OCI-LY3 (cell line): ENCODE measurements around the gene URB2.

Experiments
- CTCF ChIP-seq: fragments of 200-600, 300-600 bp; sonication (generic); IDR thresholded peaks from 2 replicates; pipeline ENCODE4 v1.5.1; 2014; ENCODE audit warnings: antibody characterized with exemption, low read length, low read depth
- EZH2phosphoT487 ChIP-seq: fragments of 200-600 bp; shearing (Covaris generic); IDR thresholded peaks from 2 replicates; pipeline ENCODE4 v1.6.1; 2018; ENCODE audit warnings: antibody characterized with exemption, mixed run types, low read depth

- no peak for TF ChIP-seq CTCF
- TF ChIP-seq EZH2phosphoT487 = no peak
Observed at GRCh38 chr1:229607370-229607769, 18.7 kb upstream of the URB2 start.
